GM10266 (cell line): Measurements from ENCODE around the gene INHA.

ENCODE experiments used
- DNase-seq: peaks from one replicate; pipeline ENCODE4 v3.0.0; 2012; ENCODE audit errors: extremely low spot score
- TF ChIP-seq, protein P1 (sequence below): IDR thresholded peaks from 2 replicates; pipeline ENCODE4 v1.5.1; 2012; ENCODE audit warnings: mild to moderate bottlenecking, low read depth; ENCODE audit not compliant: control insufficient read depth, insufficient read depth; ENCODE audit errors: missing control alignments

The INHA gene

GRCh38 chr2:219597552-219598307 lies 25.6 kb downstream of the INHA start, which contains the start of gene STK11IP:
Gene STK11IP (plus strand): TSS chr2:219597857. CDS start chr2:219598120, 263 bp downstream.
- TF ChIP-seq, protein P1, sequence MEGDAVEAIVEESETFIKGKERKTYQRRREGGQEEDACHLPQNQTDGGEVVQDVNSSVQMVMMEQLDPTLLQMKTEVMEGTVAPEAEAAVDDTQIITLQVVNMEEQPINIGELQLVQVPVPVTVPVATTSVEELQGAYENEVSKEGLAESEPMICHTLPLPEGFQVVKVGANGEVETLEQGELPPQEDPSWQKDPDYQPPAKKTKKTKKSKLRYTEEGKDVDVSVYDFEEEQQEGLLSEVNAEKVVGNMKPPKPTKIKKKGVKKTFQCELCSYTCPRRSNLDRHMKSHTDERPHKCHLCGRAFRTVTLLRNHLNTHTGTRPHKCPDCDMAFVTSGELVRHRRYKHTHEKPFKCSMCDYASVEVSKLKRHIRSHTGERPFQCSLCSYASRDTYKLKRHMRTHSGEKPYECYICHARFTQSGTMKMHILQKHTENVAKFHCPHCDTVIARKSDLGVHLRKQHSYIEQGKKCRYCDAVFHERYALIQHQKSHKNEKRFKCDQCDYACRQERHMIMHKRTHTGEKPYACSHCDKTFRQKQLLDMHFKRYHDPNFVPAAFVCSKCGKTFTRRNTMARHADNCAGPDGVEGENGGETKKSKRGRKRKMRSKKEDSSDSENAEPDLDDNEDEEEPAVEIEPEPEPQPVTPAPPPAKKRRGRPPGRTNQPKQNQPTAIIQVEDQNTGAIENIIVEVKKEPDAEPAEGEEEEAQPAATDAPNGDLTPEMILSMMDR, result no peak
- DNase-seq, result peak; percentile 92

DNA sequence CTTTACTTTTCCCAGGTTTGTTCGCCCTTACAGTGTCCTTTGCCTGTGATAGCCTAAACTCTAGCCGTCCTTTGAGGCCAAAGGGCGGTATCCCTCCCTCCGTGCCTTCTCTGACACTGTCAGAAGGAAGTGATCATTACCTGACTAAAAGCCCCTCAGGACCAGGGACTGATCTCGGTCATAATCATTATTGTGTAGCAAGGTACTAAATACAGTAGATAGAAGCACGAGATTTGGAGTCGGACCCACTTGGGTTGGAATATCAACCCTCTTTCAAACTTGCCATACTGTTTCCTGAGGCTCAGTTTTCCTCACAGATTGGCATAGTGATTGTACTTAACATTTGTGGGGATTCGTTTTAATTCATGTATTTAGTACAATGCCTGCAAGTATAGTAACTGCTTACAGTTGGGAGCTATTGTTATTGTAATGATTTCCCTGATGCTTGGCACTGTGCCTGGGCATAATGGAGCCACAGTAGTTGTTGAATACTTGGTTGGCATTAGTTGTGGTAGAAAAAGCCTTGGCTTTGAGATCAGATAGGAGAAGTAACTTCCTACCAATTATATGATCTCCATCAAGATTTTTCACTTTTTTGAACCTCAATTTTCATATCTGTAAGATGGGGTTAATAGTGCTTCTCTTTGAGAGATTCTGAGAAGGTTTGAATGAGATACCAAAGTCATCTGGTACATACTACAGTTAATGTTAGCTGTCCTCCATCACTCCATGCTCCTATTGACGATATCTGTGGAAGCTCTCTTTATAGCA lies 26.4 kb downstream of the INHA start:
- no peak for DNase-seq
- TF ChIP-seq, protein P1, result no peak

- no peak for DNase-seq
- TF ChIP-seq, protein P1, result no peak
Observed at GRCh38 chr2:219603771-219604170, 31.7 kb downstream of the INHA start.

- TF ChIP-seq, protein P1, result no peak
- DNase-seq, result no peak
Observed at GRCh38 chr2:219605607-219605954, 33.5 kb downstream of the INHA start.

DNA sequence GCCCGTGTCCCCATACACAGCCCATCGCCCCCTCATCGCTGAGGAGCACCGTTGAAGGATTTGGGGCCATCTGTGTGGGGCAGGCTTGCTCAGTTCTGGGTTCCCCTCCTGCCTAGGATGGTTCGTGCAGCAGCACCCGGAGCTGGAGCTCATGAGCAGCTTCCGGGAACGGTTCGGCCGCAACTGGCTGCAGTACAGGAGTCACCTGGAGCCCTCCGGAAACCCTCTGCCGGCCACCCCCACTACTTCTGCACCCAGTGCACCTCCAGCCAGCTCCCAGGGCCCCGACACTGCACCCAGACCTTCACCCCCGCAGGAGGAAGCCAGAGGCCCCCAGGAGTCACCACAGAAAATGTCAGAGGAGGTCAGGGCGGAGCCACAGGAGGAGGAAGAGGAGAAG lies 35.8 kb downstream of the INHA start:
- TF ChIP-seq, protein P1, result no peak
- DNase-seq, result no peak

- no peak for DNase-seq
- TF ChIP-seq, protein P1, result no peak
Observed at GRCh38 chr2:219608399-219608964, 36.4 kb downstream of the INHA start.

DNA sequence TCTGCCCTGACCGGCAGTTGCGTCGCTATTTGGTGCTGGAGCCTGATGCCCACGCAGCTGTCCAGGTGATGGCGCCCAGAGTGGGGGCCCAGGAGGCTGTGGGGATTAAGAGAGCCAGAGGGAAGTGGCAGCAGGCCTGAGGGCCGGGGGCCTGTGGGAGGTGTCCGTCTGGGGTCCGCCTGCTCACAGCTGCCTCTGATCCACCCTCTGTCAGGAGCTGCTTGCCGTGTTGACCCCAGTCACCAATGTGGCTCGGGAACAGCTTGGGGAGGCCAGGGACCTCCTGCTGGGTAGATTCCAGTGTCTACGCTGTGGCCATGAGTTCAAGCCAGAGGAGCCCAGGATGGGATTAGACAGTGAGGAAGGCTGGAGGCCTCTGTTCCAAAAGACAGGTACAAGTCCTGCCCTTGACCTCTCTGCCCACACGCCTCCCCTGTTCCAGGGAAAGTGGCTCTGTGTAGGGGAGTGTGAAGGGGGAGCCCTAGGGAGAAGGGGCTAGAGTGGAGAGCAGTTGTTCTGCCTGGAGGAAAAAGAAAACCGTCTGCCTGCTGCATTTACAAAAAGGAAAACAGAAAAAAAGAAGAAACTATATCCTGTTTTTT lies 37.1 kb downstream of the INHA start:
- TF ChIP-seq, protein P1, result no peak
- DNase-seq, result no peak
